Measurements from ENCODE around the gene ETS2.

The ETS2 gene

GRCh38 chr21:38804789-38805327, 871 bp upstream of the ETS2 start:
- Histone ChIP-seq H4K20me1 (ENCODE audit: insufficient read depth, low read length) (peaks cover 19% of the 10 kb centered on the region), H3K27ac (ENCODE audit: low read length) (no peak overlapping the region), H3K4me3 (ENCODE audit: low read length) (peak overlapping the region; percentile 94), H3K4me2 (ENCODE audit: low read length) (peak overlapping the region; percentile 94), H2AFZ (ENCODE audit: low read depth, low read length) (peak overlapping the region; percentile 36; the same call in 1 of the 2 replicates), H3K27me3 (ENCODE audit: low read depth, low read length) (peaks cover 2% of the 10 kb centered on the region; the same call in 1 of the 2 replicates), H3K9ac (ENCODE audit: low read length) (peak overlapping the region; percentile 93), H3K4me1 (ENCODE audit: low read length) (peaks cover 40% of the 10 kb centered on the region), H3K79me2 (ENCODE audit: low read length) (peaks cover 39% of the 10 kb centered on the region), H3K36me3 (replicated peaks; ENCODE audit: low read depth, low read length) (peaks cover 25% of the 10 kb centered on the region), H3K9me3 (ENCODE audit: insufficient read depth, low read length) (no peaks in the 10 kb centered on the region)
- no peak for TF ChIP-seq EZH2phosphoT487 (IDR thresholded peaks at IDR 0.05; ENCODE audit: low read depth)
- TF ChIP-seq, protein P1, sequence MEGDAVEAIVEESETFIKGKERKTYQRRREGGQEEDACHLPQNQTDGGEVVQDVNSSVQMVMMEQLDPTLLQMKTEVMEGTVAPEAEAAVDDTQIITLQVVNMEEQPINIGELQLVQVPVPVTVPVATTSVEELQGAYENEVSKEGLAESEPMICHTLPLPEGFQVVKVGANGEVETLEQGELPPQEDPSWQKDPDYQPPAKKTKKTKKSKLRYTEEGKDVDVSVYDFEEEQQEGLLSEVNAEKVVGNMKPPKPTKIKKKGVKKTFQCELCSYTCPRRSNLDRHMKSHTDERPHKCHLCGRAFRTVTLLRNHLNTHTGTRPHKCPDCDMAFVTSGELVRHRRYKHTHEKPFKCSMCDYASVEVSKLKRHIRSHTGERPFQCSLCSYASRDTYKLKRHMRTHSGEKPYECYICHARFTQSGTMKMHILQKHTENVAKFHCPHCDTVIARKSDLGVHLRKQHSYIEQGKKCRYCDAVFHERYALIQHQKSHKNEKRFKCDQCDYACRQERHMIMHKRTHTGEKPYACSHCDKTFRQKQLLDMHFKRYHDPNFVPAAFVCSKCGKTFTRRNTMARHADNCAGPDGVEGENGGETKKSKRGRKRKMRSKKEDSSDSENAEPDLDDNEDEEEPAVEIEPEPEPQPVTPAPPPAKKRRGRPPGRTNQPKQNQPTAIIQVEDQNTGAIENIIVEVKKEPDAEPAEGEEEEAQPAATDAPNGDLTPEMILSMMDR (IDR thresholded peaks at IDR 0.05; ENCODE audit: low read depth, low read length), result peak; percentile 33

- no peak overlapping the region for H2AFZ ChIP-seq (ENCODE audit: low read depth, low read length)
- H3K9ac ChIP-seq (ENCODE audit: low read length), result peak overlapping the region; percentile 93
- H3K9me3 ChIP-seq (ENCODE audit: insufficient read depth, low read length), result no peaks in the 10 kb centered on the region
- peaks cover 40% of the 10 kb centered on the region for H3K4me1 ChIP-seq (ENCODE audit: low read length)
- peak overlapping the region; percentile 94 for H3K4me2 ChIP-seq (ENCODE audit: low read length)
- peaks cover 39% of the 10 kb centered on the region for H3K79me2 ChIP-seq (ENCODE audit: low read length)
- H3K36me3 ChIP-seq (replicated peaks; ENCODE audit: low read depth, low read length), result peaks cover 38% of the 10 kb centered on the region
- peak overlapping the region; percentile 61 for H3K27ac ChIP-seq (ENCODE audit: low read length)
- TF ChIP-seq EZH2phosphoT487 (IDR thresholded peaks at IDR 0.05; ENCODE audit: low read depth), result no peak
- TF ChIP-seq, protein P1 (IDR thresholded peaks at IDR 0.05; ENCODE audit: low read depth, low read length), result no peak
- peaks cover 24% of the 10 kb centered on the region for H4K20me1 ChIP-seq (ENCODE audit: insufficient read depth, low read length)
- H3K27me3 ChIP-seq (ENCODE audit: low read depth, low read length), result 0 out of 2 replicates have a peak, but pooled peaks cover 2% of the 10 kb centered on the region
- H3K4me3 ChIP-seq (ENCODE audit: low read length), result peak overlapping the region; percentile 94
These were observed 618 bp downstream of the ETS2 start for GRCh38 chr21:38806153-38806941.

DNA sequence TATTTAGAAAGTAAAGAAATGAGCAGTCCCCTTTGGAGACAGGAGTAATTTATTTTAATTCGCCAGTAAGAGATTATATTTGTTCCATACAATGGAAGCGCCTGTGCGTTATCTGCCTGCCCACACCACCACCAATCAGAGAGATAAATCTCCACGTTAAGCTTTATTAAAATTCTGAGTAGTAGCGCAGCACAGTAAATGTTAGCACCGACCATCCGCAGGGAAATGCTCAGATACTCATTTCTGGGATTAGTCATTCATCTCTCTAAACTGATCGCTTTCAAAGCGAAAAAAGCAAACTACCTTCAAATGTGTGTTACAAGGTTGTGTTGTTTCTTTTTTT, 1.2 kb downstream of the ETS2 start:
- Histone ChIP-seq H3K9ac (ENCODE audit: low read length) (peak overlapping the region; percentile 93), H3K27ac (ENCODE audit: low read length) (no peak overlapping the region), H3K9me3 (ENCODE audit: insufficient read depth, low read length) (no peaks in the 10 kb centered on the region), H4K20me1 (ENCODE audit: insufficient read depth, low read length) (peaks cover 27% of the 10 kb centered on the region), H3K4me1 (ENCODE audit: low read length) (peaks cover 40% of the 10 kb centered on the region), H3K27me3 (ENCODE audit: low read depth, low read length) (no peaks in the 10 kb centered on the region), H3K36me3 (replicated peaks; ENCODE audit: low read depth, low read length) (peaks cover 43% of the 10 kb centered on the region), H3K79me2 (ENCODE audit: low read length) (peaks cover 39% of the 10 kb centered on the region), H2AFZ (ENCODE audit: low read depth, low read length) (no peak overlapping the region), H3K4me2 (ENCODE audit: low read length) (peak overlapping the region; percentile 94), H3K4me3 (ENCODE audit: low read length) (peak overlapping the region; percentile 94)
- no peak for TF ChIP-seq EZH2phosphoT487 (IDR thresholded peaks at IDR 0.05; ENCODE audit: low read depth)
- TF ChIP-seq, protein P1 (IDR thresholded peaks at IDR 0.05; ENCODE audit: low read depth, low read length), result no peak

GRCh38 chr21:38807441-38807871, 1.7 kb downstream of the ETS2 start:
- Histone ChIP-seq H3K27me3 (ENCODE audit: low read depth, low read length) (no peaks in the 10 kb centered on the region), H3K4me1 (ENCODE audit: low read length) (peaks cover 40% of the 10 kb centered on the region), H3K9me3 (ENCODE audit: insufficient read depth, low read length) (no peaks in the 10 kb centered on the region), H2AFZ (ENCODE audit: low read depth, low read length) (no peak overlapping the region), H3K4me3 (ENCODE audit: low read length) (peak overlapping the region; percentile 94), H3K9ac (ENCODE audit: low read length) (peak overlapping the region; percentile 93), H3K36me3 (replicated peaks; ENCODE audit: low read depth, low read length) (peaks cover 46% of the 10 kb centered on the region), H3K27ac (ENCODE audit: low read length) (no peak overlapping the region), H4K20me1 (ENCODE audit: insufficient read depth, low read length) (peaks cover 27% of the 10 kb centered on the region), H3K4me2 (ENCODE audit: low read length) (peak overlapping the region; percentile 94), H3K79me2 (ENCODE audit: low read length) (peaks cover 39% of the 10 kb centered on the region)
- TF ChIP-seq, protein P1 (IDR thresholded peaks at IDR 0.05; ENCODE audit: low read depth, low read length), result no peak
- no peak for TF ChIP-seq EZH2phosphoT487 (IDR thresholded peaks at IDR 0.05; ENCODE audit: low read depth)
